ENCODE measurements around the gene KIF11.

Gene KIF11

GRCh38 chr10:92590623-92591549 is 2.0 kb upstream of the KIF11 start:
- H3F3A ChIP-seq (ENCODE audit: insufficient read depth, low read length) = peaks cover 29% of the 10 kb centered on the region
- no peaks in the 10 kb centered on the region for H3K36me3 ChIP-seq (replicated peaks; ENCODE audit: insufficient read depth, low read length)
- peak overlapping the region; percentile 86 for H2AFZ ChIP-seq (ENCODE audit: low read length)
- peak overlapping the region; percentile 92 for H3K4me3 ChIP-seq (ENCODE audit: low read length)
- peaks cover 30% of the 10 kb centered on the region for H3K79me2 ChIP-seq (ENCODE audit: low read length)
- DNase-seq = peak; percentile 53
- H4K20me1 ChIP-seq (ENCODE audit: insufficient read depth, low read length) = peaks cover 2% of the 10 kb centered on the region; the same call in 1 of the 2 replicates
- no peaks in the 10 kb centered on the region for H3K9me3 ChIP-seq (replicated peaks; ENCODE audit: insufficient read depth, low read length)
- H3K9me2 ChIP-seq (replicated peaks; ENCODE audit: insufficient read depth, low read length) = no peaks in the 10 kb centered on the region
- H3K27ac ChIP-seq (ENCODE audit: low read length) = peak overlapping the region; percentile 91
- no peaks in the 10 kb centered on the region for H3K27me3 ChIP-seq (replicated peaks; ENCODE audit: insufficient read depth, low read length)
- H3K9ac ChIP-seq (ENCODE audit: low read length) = peak overlapping the region; percentile 60
- peak overlapping the region; percentile 99 for H3K4me2 ChIP-seq (ENCODE audit: low read depth, low read length)
- peaks cover 15% of the 10 kb centered on the region; the same call in 1 of the 2 replicates for H3K4me1 ChIP-seq (ENCODE audit: low read length)
- TF ChIP-seq CTCF (IDR thresholded peaks at IDR 0.05; ENCODE audit: low read length) = peak; percentile 36
- TF ChIP-seq EZH2 (optimal IDR thresholded peaks at IDR 0.05; ENCODE audit: low read depth, low read length) = no peak

GRCh38 chr10:92591550-92592022 is 1.3 kb upstream of the KIF11 start:
- H3K4me1 ChIP-seq (ENCODE audit: low read length) = peaks cover 16% of the 10 kb centered on the region

More at GRCh38 chr10:92591550-92592022, 1.3 kb upstream of the KIF11 start:
- peak; percentile 96 for DNase-seq
- no peaks in the 10 kb centered on the region for H3K9me2 ChIP-seq (replicated peaks; ENCODE audit: insufficient read depth, low read length)
- peak overlapping the region; percentile 91 for H3K27ac ChIP-seq (ENCODE audit: low read length)
- H3K4me3 ChIP-seq (ENCODE audit: low read length) = peak overlapping the region; percentile 92
- peaks cover 37% of the 10 kb centered on the region for H3K79me2 ChIP-seq (ENCODE audit: low read length)
- H3K9ac ChIP-seq (ENCODE audit: low read length) = peak overlapping the region; percentile 92
- peak overlapping the region; percentile 99 for H3K4me2 ChIP-seq (ENCODE audit: low read depth, low read length)
- H3F3A ChIP-seq (ENCODE audit: insufficient read depth, low read length) = peaks cover 29% of the 10 kb centered on the region
- H2AFZ ChIP-seq (ENCODE audit: low read length) = peak overlapping the region; percentile 86
- TF ChIP-seq EZH2phosphoT487 (IDR thresholded peaks at IDR 0.05; ENCODE audit: low read length) (no peak), CTCF (IDR thresholded peaks at IDR 0.05; ENCODE audit: low read length) (no peak), EZH2 (optimal IDR thresholded peaks at IDR 0.05; ENCODE audit: low read depth, low read length) (no peak)
- H3K36me3 ChIP-seq (replicated peaks; ENCODE audit: insufficient read depth, low read length) = no peaks in the 10 kb centered on the region
- no peaks in the 10 kb centered on the region for H3K27me3 ChIP-seq (replicated peaks; ENCODE audit: insufficient read depth, low read length)
- H4K20me1 ChIP-seq (ENCODE audit: insufficient read depth, low read length) = peaks cover 2% of the 10 kb centered on the region; the same call in 1 of the 2 replicates
- no peaks in the 10 kb centered on the region for H3K9me3 ChIP-seq (replicated peaks; ENCODE audit: insufficient read depth, low read length)
